Activated B cell treated with CpG ODN at 0.5 μM for 24 hours (primary cell): ENCODE data around the gene C5orf46. TPM values are rescaled to one million over a fixed set of nuclear protein-coding genes. Genes with fewer than 3 reads are reported as not detected.

Source experiments
- ATAC-seq: fragments of 200-7000 bp; cut with Tn5 transposase; one replicate; pipeline ENCODE4 v1.10.0; 2021; ENCODE audit warnings: low read depth, mild to moderate bottlenecking, moderate library complexity
- CTCF ChIA-PET: fragments of 350-600 bp; sonication (Branson Sonifier 250); formaldehyde crosslinking; loops from one replicate; lab custom pipeline; 2021; ENCODE audit warnings: antibody characterized with exemption; lab: Charles Lee
- POLR2A ChIA-PET: fragments of 350-600 bp; sonication (Branson Sonifier 250); formaldehyde crosslinking; loops from one replicate; lab custom pipeline; 2021; ENCODE audit warnings: antibody characterized with exemption; lab: Charles Lee
- DNase-seq: peaks from one replicate; pipeline ENCODE4 v3.0.0; 2022
- H3K27ac Mint-ChIP-seq: one replicate; pipeline ENCODE4 v1.8.0; 2020; ENCODE audit warnings: mixed read lengths
- H3K27me3 Mint-ChIP-seq: one replicate; pipeline ENCODE4 v1.8.0; 2021; ENCODE audit warnings: mixed read lengths
- H3K36me3 Mint-ChIP-seq: one replicate; pipeline ENCODE4 v1.8.0; 2021; ENCODE audit warnings: low read depth, mixed read lengths
- H3K4me1 Mint-ChIP-seq: one replicate; pipeline ENCODE4 v1.8.0; 2021; ENCODE audit warnings: mixed read lengths
- H3K4me3 Mint-ChIP-seq: one replicate; pipeline ENCODE4 v1.8.0; 2020; ENCODE audit warnings: mild to moderate bottlenecking, mixed read lengths
- H3K9me3 Mint-ChIP-seq: one replicate; pipeline ENCODE4 v1.8.0; 2020; ENCODE audit warnings: mixed read lengths
- CTCF ChIP-seq: fragments of 200-600 bp; IDR thresholded peaks from one replicate; pipeline ENCODE4 v1.8.0; 2022; ENCODE audit warnings: antibody characterized with exemption, mild to moderate bottlenecking
- intact Hi-C: fragments of 100-400 bp; cut with micrococcal nuclease; formaldehyde crosslinking; loops from one replicate; pipeline ENCODE4 v1.15.1; 2024
- total RNA-seq: library from RNA; stranded (reverse); gene quantifications from 2 replicates; pipeline ENCODE4 v1.2.3, GENCODE V29; 2022

The C5orf46 gene
- total RNA-seq, 1 donor from 2014 or later = not detected

GRCh38 chr5:147920420-147921030 lies 14.2 kb upstream of the C5orf46 start:
- H3K27me3 Mint-ChIP-seq = no peaks in the 10 kb centered on the region
- intact Hi-C loops = no loop called here
- CTCF ChIA-PET = no interaction called here
- H3K4me1 Mint-ChIP-seq = no peaks in the 10 kb centered on the region
- no peak overlapping the region for H3K27ac Mint-ChIP-seq
- ATAC-seq = no peak
- POLR2A ChIA-PET = no interaction called here
- no peak for DNase-seq
- no peaks in the 10 kb centered on the region for H3K36me3 Mint-ChIP-seq
- no peak for TF ChIP-seq CTCF
- no peak overlapping the region for H3K4me3 Mint-ChIP-seq
- no peaks in the 10 kb centered on the region for H3K9me3 Mint-ChIP-seq

GRCh38 chr5:147918899-147919298 lies 12.6 kb upstream of the C5orf46 start:
- H3K4me3 Mint-ChIP-seq = no peak overlapping the region
- no peaks in the 10 kb centered on the region for H3K27me3 Mint-ChIP-seq
- no peaks in the 10 kb centered on the region for H3K9me3 Mint-ChIP-seq
- no peaks in the 10 kb centered on the region for H3K4me1 Mint-ChIP-seq
- H3K36me3 Mint-ChIP-seq = no peaks in the 10 kb centered on the region
- ChIA-PET CTCF (interaction anchor here (0.5 kb wide), 1 partner anchor 952 kb away, joined by 3 read pairs; no protein-coding TSS in a partner anchor), POLR2A (no interaction called here)
- intact Hi-C loops = no loop called here
- no peak for ATAC-seq
- DNase-seq = no peak
- H3K27ac Mint-ChIP-seq = no peak overlapping the region
- TF ChIP-seq CTCF = no peak

GRCh38 chr5:147918101-147918685 lies 11.9 kb upstream of the C5orf46 start:
- no peaks in the 10 kb centered on the region for H3K9me3 Mint-ChIP-seq
- H3K36me3 Mint-ChIP-seq = no peaks in the 10 kb centered on the region
- POLR2A ChIA-PET = no interaction called here
- H3K27ac Mint-ChIP-seq = no peak overlapping the region
- intact Hi-C loops = no loop called here
- H3K4me1 Mint-ChIP-seq = no peaks in the 10 kb centered on the region
- no peak for TF ChIP-seq CTCF
- DNase-seq = no peak
- no peak for ATAC-seq
- CTCF ChIA-PET = no interaction called here
- no peak overlapping the region for H3K4me3 Mint-ChIP-seq
- H3K27me3 Mint-ChIP-seq = no peaks in the 10 kb centered on the region

GRCh38 chr5:147913786-147914185 lies 7.4 kb upstream of the C5orf46 start:
- ChIA-PET POLR2A (no interaction called here), CTCF (no interaction called here)
- no peak for ATAC-seq
- no peaks in the 10 kb centered on the region for H3K9me3 Mint-ChIP-seq
- no peaks in the 10 kb centered on the region for H3K36me3 Mint-ChIP-seq
- no peak for TF ChIP-seq CTCF
- H3K27ac Mint-ChIP-seq = no peak overlapping the region
- intact Hi-C loops = no loop called here
- no peaks in the 10 kb centered on the region for H3K4me1 Mint-ChIP-seq
- no peaks in the 10 kb centered on the region for H3K27me3 Mint-ChIP-seq
- no peak for DNase-seq
- H3K4me3 Mint-ChIP-seq = no peak overlapping the region

GRCh38 chr5:147912011-147912410 lies 5.7 kb upstream of the C5orf46 start:
- Mint-ChIP-seq H3K9me3 (no peaks in the 10 kb centered on the region), H3K27me3 (no peaks in the 10 kb centered on the region), H3K27ac (no peak overlapping the region), H3K4me1 (no peaks in the 10 kb centered on the region), H3K36me3 (no peaks in the 10 kb centered on the region), H3K4me3 (no peak overlapping the region)
- ATAC-seq = no peak
- intact Hi-C loops = no loop called here
- TF ChIP-seq CTCF = no peak
- DNase-seq = no peak
- ChIA-PET CTCF (no interaction called here), POLR2A (no interaction called here)
